Body of pancreas (tissue), 4 donors: ENCODE measurements around the gene HADH. TPM values are rescaled to one million over a fixed set of nuclear protein-coding genes. Genes with fewer than 3 reads are reported as not detected.

Experiments used
- ATAC-seq: fragments of 150-250 bp; one replicate; pipeline ENCODE4 v1.9.1; 2016
- DNase-seq, 4 donors: peaks; one replicate each; pipeline ENCODE4 v3.0.0-alpha.2; 2019
- H3K27ac ChIP-seq, 4 donors: fragments of 200-600 bp; sonication (generic); 1 replicate in 3 of 4; 2 replicates in 1 of 4; pipeline versions ENCODE4 v1.5.1 to v1.6.1; 2016 to 2019; ENCODE audit warnings: mild to moderate bottlenecking in 1 of 4, mixed read lengths in 1 of 4, moderate library complexity in 1 of 4
- H3K27me3 ChIP-seq, 2 donors: fragments of 200-600 bp; sonication (generic); one replicate each; pipeline ENCODE4 v1.6.0; 2016; ENCODE audit warnings: mild to moderate bottlenecking in 1 of 2
- H3K36me3 ChIP-seq, 2 donors: fragments of 200-600 bp; sonication (generic); replicated peaks in 1 of 2; 2 replicates each; pipeline ENCODE4 v1.5.1; 2016; ENCODE audit warnings: low read depth in 2 of 2; ENCODE audit not compliant: insufficient read depth in 1 of 2
- H3K4me1 ChIP-seq: fragments of 200-600 bp; sonication (generic); one replicate; pipeline ENCODE4 v1.6.0; 2016
- H3K4me3 ChIP-seq, 2 donors: fragments of 200-600 bp; sonication (generic); 1 replicate in 1 of 2; 2 replicates in 1 of 2; pipeline ENCODE4 v1.5.1; 2016 to 2019
- H3K9me3 ChIP-seq, 3 donors: fragments of 200-600 bp; sonication (generic); 1 replicate in 2 of 3; 2 replicates in 1 of 3; pipeline ENCODE4 v1.5.1; 2016
- CTCF ChIP-seq, 7 experiments: fragments of 450-650 bp in 4 of 7; fragments of 200-600 bp in 3 of 7; sonication (generic) in 3 of 7; IDR thresholded peaks; one replicate each; pipeline ENCODE4 v1.5.1; 2016 to 2019; ENCODE audit warnings: antibody characterized with exemption in 7 of 7
- POLR2A ChIP-seq, 3 donors: fragments of 450-650 bp; IDR thresholded peaks; one replicate each; pipeline ENCODE4 v1.6.1; 2016; ENCODE audit warnings: antibody characterized with exemption in 3 of 3, mild to moderate bottlenecking in 2 of 3
- WGBS, 2 donors: methylation state at CpG; one replicate each; pipeline ENCODE4 v1.1.5; 2017; 5-methylcytosine and 5-hydroxymethylcytosine counted together
- intact Hi-C: fragments of 100-400 bp; cut with DNase I; formaldehyde crosslinking; loops from one replicate; pipeline ENCODE4 v1.15.1; 2023
- total RNA-seq, 2 donors: library from RNA; depleted of rRNA; stranded (reverse); fragments of >200 nt; gene quantifications; one replicate each; pipeline ENCODE4 v1.1.0, GENCODE V29; 2016

The HADH gene
- total RNA-seq, 2 donors from 2014 or later = 23.9 to 34.6 TPM

GRCh38 chr4:108004646-108005045 lies 15.0 kb downstream of the HADH start:
- Histone ChIP-seq H3K27ac (no peak overlapping the region), H3K4me3 (no peak overlapping the region), H3K4me1 (no peaks in the 10 kb centered on the region), H3K9me3 (no peaks in the 10 kb centered on the region), H3K27me3 (no peaks in the 10 kb centered on the region), H3K36me3 (no peaks in the 10 kb centered on the region)
- WGBS, 2 donors = 81 to 92% methylated on average over 2 of the region's 2 CpGs
- intact Hi-C loops = no loop called here
- DNase-seq = no peak
- no peak for TF ChIP-seq POLR2A (IDR thresholded peaks at IDR 0.05)
- no peak for TF ChIP-seq CTCF (IDR thresholded peaks at IDR 0.05)
- ATAC-seq = no peak

DNA sequence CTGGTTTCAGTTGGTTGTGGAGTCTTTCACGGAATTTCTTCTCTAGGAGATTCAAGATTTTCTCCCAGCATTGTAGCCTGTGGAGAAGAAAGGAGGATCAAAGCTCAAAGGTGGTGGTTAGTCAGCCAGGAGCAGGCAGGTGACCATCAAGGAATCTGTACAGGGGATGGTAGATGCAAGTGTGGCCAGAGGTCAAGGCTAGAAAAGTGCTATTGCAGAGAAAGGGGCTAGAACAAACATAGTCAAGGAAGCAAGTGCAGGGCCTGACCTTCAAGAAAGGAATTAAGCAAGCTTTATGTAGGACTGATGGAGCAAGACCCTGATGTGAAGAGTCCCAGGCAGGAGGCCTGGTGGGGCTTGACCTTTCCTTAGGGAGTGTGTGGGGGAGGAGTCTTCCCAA lies 16.1 kb downstream of the HADH start:
- Histone ChIP-seq H3K36me3 (no peaks in the 10 kb centered on the region), H3K9me3 (no peaks in the 10 kb centered on the region), H3K4me1 (no peaks in the 10 kb centered on the region), H3K27ac (no peak overlapping the region), H3K4me3 (no peak overlapping the region), H3K27me3 (no peaks in the 10 kb centered on the region)
- ATAC-seq (no peak), DNase-seq (no peak)
- no peak for TF ChIP-seq CTCF (IDR thresholded peaks at IDR 0.05)
- no peak for TF ChIP-seq POLR2A (IDR thresholded peaks at IDR 0.05)
- intact Hi-C loops = no loop called here
- 93 to 100% methylated on average over 1 of the region's 1 CpG for WGBS, 2 donors

DNA sequence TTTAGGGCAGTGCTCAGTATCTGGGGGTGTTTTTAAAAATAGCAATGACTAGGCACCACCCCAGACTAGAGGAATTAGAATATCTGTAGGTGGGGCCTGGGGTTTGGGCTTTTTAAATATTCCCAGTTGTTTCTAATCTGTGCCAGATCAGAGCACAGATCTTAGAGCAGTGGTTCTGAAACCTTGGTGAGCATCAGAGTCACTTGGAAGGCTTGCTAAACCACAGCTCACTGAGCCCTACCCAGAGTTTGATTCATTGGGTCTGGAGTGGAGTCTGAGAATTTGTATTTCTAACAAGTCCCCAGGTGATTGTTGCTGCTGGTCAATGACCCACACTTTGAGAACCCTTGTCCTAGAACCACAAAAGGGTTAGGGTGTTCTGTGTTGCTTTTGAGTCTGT lies 16.7 kb downstream of the HADH start:
- ATAC-seq = no peak
- no peaks in the 10 kb centered on the region for H3K9me3 ChIP-seq
- no peak overlapping the region for H3K27ac ChIP-seq
- no peaks in the 10 kb centered on the region for H3K36me3 ChIP-seq
- TF ChIP-seq POLR2A (IDR thresholded peaks at IDR 0.05) = no peak
- no peak for TF ChIP-seq CTCF (IDR thresholded peaks at IDR 0.05)
- no peak for DNase-seq
- H3K4me1 ChIP-seq = no peaks in the 10 kb centered on the region
- H3K27me3 ChIP-seq = no peaks in the 10 kb centered on the region
- intact Hi-C loops = no loop called here
- H3K4me3 ChIP-seq = no peak overlapping the region

GRCh38 chr4:108007984-108008383 lies 18.3 kb downstream of the HADH start:
- Histone ChIP-seq H3K4me3 (no peak overlapping the region), H3K9me3 (no peaks in the 10 kb centered on the region), H3K27me3 (no peaks in the 10 kb centered on the region), H3K27ac (no peak overlapping the region), H3K36me3 (no peaks in the 10 kb centered on the region), H3K4me1 (no peaks in the 10 kb centered on the region)
- intact Hi-C loops = no loop called here
- DNase-seq = no peak
- WGBS, 2 donors = 90 to 97% methylated on average over 7 of the region's 7 CpGs
- no peak for ATAC-seq
- TF ChIP-seq POLR2A (IDR thresholded peaks at IDR 0.05) = no peak
- TF ChIP-seq CTCF (IDR thresholded peaks at IDR 0.05) = no peak

DNA sequence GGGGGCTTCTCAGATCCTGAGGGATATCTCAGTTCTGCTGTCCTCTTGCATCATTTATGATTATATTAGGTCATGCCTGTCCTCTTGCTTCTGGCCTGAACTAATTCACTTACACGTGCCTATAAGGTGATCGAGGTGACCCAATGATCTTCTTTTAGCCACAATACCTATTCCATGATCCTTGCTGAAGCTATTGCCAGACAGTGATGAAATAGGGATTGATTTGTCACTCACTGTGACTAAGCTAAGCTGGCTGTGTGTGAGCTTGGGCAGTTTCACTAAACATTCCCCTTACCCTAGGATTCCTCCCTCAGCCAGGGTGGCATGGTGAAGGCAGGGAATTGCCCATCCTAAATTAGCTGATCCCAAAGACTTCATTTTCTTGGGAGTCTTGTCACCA lies 19.0 kb downstream of the HADH start:
- ATAC-seq (no peak), DNase-seq (no peak)
- Histone ChIP-seq H3K27me3 (no peaks in the 10 kb centered on the region), H3K9me3 (no peaks in the 10 kb centered on the region), H3K4me1 (no peaks in the 10 kb centered on the region), H3K36me3 (no peaks in the 10 kb centered on the region), H3K4me3 (no peak overlapping the region), H3K27ac (no peak overlapping the region)
- intact Hi-C loops = no loop called here
- TF ChIP-seq CTCF (IDR thresholded peaks at IDR 0.05) (no peak), POLR2A (IDR thresholded peaks at IDR 0.05) (no peak)
- WGBS, 2 donors = 87 to 98% methylated on average over 2 of the region's 2 CpGs
